Measurements from ENCODE around the gene NXPH2. TPM values are rescaled to one million over a fixed set of nuclear protein-coding genes. Genes with fewer than 3 reads are reported as not detected.

The NXPH2 gene
- not detected for total RNA-seq

GRCh38 chr2:138779781-138780445 is at the start of gene NXPH2:
TSS of gene NXPH2 (minus strand) at chr2:138780390. CDS start at chr2:138780241, 149 bp downstream.
- CTCF ChIA-PET: no interaction called here
- DNase-seq: no peak
- Mint-ChIP-seq H3K4me3 (no peak within 1 kb of the TSS), H3K36me3 (ENCODE audit: low read depth) (peaks cover 2% of the 10 kb centered on the region), H3K27ac (no peak within 1 kb of the TSS), H3K27me3 (peaks cover 49% of the 10 kb centered on the region), H3K4me1 (no peaks in the 10 kb centered on the region), H3K9me3 (no peaks in the 10 kb centered on the region)
- POLR2A ChIA-PET: no interaction called here

- CTCF ChIA-PET: no interaction called here
- no peaks in the 10 kb centered on the region for H3K4me1 Mint-ChIP-seq
- POLR2A ChIA-PET: no interaction called here
- H3K36me3 Mint-ChIP-seq (ENCODE audit: low read depth): no peaks in the 10 kb centered on the region
- H3K9me3 Mint-ChIP-seq: no peaks in the 10 kb centered on the region
- no peak overlapping the region for H3K4me3 Mint-ChIP-seq
- DNase-seq: peak; percentile 12
- H3K27me3 Mint-ChIP-seq: no peaks in the 10 kb centered on the region
- no peak overlapping the region for H3K27ac Mint-ChIP-seq
Measured at GRCh38 chr2:138829326-138829919, 49.2 kb upstream of the NXPH2 start.

GRCh38 chr2:138827426-138828054 is 47.4 kb upstream of the NXPH2 start:
- Mint-ChIP-seq H3K36me3 (ENCODE audit: low read depth) (no peaks in the 10 kb centered on the region), H3K4me3 (no peak overlapping the region), H3K4me1 (no peaks in the 10 kb centered on the region), H3K9me3 (no peaks in the 10 kb centered on the region), H3K27me3 (no peaks in the 10 kb centered on the region), H3K27ac (no peak overlapping the region)
- POLR2A ChIA-PET: interaction anchor here (0.7 kb wide), 1 partner anchor 553 kb away, joined by 4 read pairs; no protein-coding TSS in a partner anchor
- CTCF ChIA-PET: interaction anchor here (0.6 kb wide), 1 partner anchor 452 kb away, joined by 3 read pairs; no protein-coding TSS in a partner anchor
- peak; percentile 45 for DNase-seq

- CTCF ChIA-PET: no interaction called here
- H3K9me3 Mint-ChIP-seq: no peaks in the 10 kb centered on the region
Measured at GRCh38 chr2:138823666-138824065, 43.5 kb upstream of the NXPH2 start.

GRCh38 chr2:138819964-138820363 is 39.8 kb upstream of the NXPH2 start:
- Mint-ChIP-seq H3K9me3 (no peaks in the 10 kb centered on the region), H3K36me3 (ENCODE audit: low read depth) (no peaks in the 10 kb centered on the region), H3K4me1 (no peaks in the 10 kb centered on the region), H3K27me3 (peaks cover 9% of the 10 kb centered on the region), H3K27ac (no peak overlapping the region), H3K4me3 (no peak overlapping the region)
- DNase-seq: no peak
- POLR2A ChIA-PET: no interaction called here
- CTCF ChIA-PET: no interaction called here

More at GRCh38 chr2:138823666-138824065, 43.5 kb upstream of the NXPH2 start:
- no peaks in the 10 kb centered on the region for H3K36me3 Mint-ChIP-seq (ENCODE audit: low read depth)
- H3K27me3 Mint-ChIP-seq: peaks cover 6% of the 10 kb centered on the region
- no peaks in the 10 kb centered on the region for H3K4me1 Mint-ChIP-seq
- no peak overlapping the region for H3K27ac Mint-ChIP-seq
- H3K4me3 Mint-ChIP-seq: no peak overlapping the region
- no peak for DNase-seq
- POLR2A ChIA-PET: no interaction called here

- CTCF ChIA-PET: no interaction called here
- no peaks in the 10 kb centered on the region for H3K4me1 Mint-ChIP-seq
Measured at GRCh38 chr2:138818556-138818955, 38.4 kb upstream of the NXPH2 start.

GRCh38 chr2:138814123-138814898 is 34.1 kb upstream of the NXPH2 start:
- POLR2A ChIA-PET: no interaction called here
- peaks cover 5% of the 10 kb centered on the region for H3K27me3 Mint-ChIP-seq
- H3K4me3 Mint-ChIP-seq: no peak overlapping the region
- no peak for DNase-seq
- CTCF ChIA-PET: no interaction called here
- no peak overlapping the region for H3K27ac Mint-ChIP-seq
- no peaks in the 10 kb centered on the region for H3K9me3 Mint-ChIP-seq
- H3K4me1 Mint-ChIP-seq: no peaks in the 10 kb centered on the region
- no peaks in the 10 kb centered on the region for H3K36me3 Mint-ChIP-seq (ENCODE audit: low read depth)

More at GRCh38 chr2:138818556-138818955, 38.4 kb upstream of the NXPH2 start:
- H3K27me3 Mint-ChIP-seq: peaks cover 9% of the 10 kb centered on the region
- no peak overlapping the region for H3K27ac Mint-ChIP-seq
- H3K9me3 Mint-ChIP-seq: no peaks in the 10 kb centered on the region
- DNase-seq: no peak
- H3K4me3 Mint-ChIP-seq: no peak overlapping the region
- POLR2A ChIA-PET: no interaction called here
- H3K36me3 Mint-ChIP-seq (ENCODE audit: low read depth): no peaks in the 10 kb centered on the region

- Mint-ChIP-seq H3K36me3 (ENCODE audit: low read depth) (no peaks in the 10 kb centered on the region), H3K27ac (no peak overlapping the region), H3K4me1 (no peaks in the 10 kb centered on the region), H3K27me3 (peaks cover 7% of the 10 kb centered on the region), H3K9me3 (no peaks in the 10 kb centered on the region), H3K4me3 (no peak overlapping the region)
- no peak for DNase-seq
- CTCF ChIA-PET: no interaction called here
- POLR2A ChIA-PET: no interaction called here
Measured at GRCh38 chr2:138811431-138811830, 31.2 kb upstream of the NXPH2 start.

GRCh38 chr2:138794724-138795123 is 14.5 kb upstream of the NXPH2 start:
- no peak for DNase-seq
- Mint-ChIP-seq H3K9me3 (peaks cover 2% of the 10 kb centered on the region), H3K27ac (no peak overlapping the region), H3K36me3 (ENCODE audit: low read depth) (no peaks in the 10 kb centered on the region), H3K4me1 (no peaks in the 10 kb centered on the region), H3K4me3 (no peak overlapping the region), H3K27me3 (peaks cover 17% of the 10 kb centered on the region)
- ChIA-PET CTCF (no interaction called here), POLR2A (no interaction called here)

- H3K27ac Mint-ChIP-seq: no peak overlapping the region
- H3K9me3 Mint-ChIP-seq: no peaks in the 10 kb centered on the region
- peak; percentile 8 for DNase-seq
- CTCF ChIA-PET: no interaction called here
- H3K36me3 Mint-ChIP-seq (ENCODE audit: low read depth): no peaks in the 10 kb centered on the region
- no peak overlapping the region for H3K4me3 Mint-ChIP-seq
- H3K4me1 Mint-ChIP-seq: no peaks in the 10 kb centered on the region
- H3K27me3 Mint-ChIP-seq: peaks cover 36% of the 10 kb centered on the region
- POLR2A ChIA-PET: no interaction called here
Measured at GRCh38 chr2:138787053-138787666, 7.0 kb upstream of the NXPH2 start.

- CTCF ChIA-PET: no interaction called here
Measured at GRCh38 chr2:138782383-138782782, 2.2 kb upstream of the NXPH2 start.

GRCh38 chr2:138780908-138781307 is 718 bp upstream of the NXPH2 start:
- Mint-ChIP-seq H3K27me3 (peaks cover 52% of the 10 kb centered on the region), H3K27ac (no peak overlapping the region), H3K9me3 (no peaks in the 10 kb centered on the region), H3K4me1 (no peaks in the 10 kb centered on the region), H3K4me3 (no peak overlapping the region), H3K36me3 (ENCODE audit: low read depth) (peaks cover 2% of the 10 kb centered on the region)
- POLR2A ChIA-PET: no interaction called here
- CTCF ChIA-PET: no interaction called here
- DNase-seq: no peak

More at GRCh38 chr2:138782383-138782782, 2.2 kb upstream of the NXPH2 start:
- no peaks in the 10 kb centered on the region for H3K9me3 Mint-ChIP-seq
- H3K27me3 Mint-ChIP-seq: peaks cover 50% of the 10 kb centered on the region
- no peak overlapping the region for H3K27ac Mint-ChIP-seq
- no peak overlapping the region for H3K4me3 Mint-ChIP-seq
- H3K4me1 Mint-ChIP-seq: no peaks in the 10 kb centered on the region
- no peak for DNase-seq
- peaks cover 2% of the 10 kb centered on the region for H3K36me3 Mint-ChIP-seq (ENCODE audit: low read depth)
- POLR2A ChIA-PET: no interaction called here

GRCh38 chr2:138780446-138780880 is 273 bp upstream of the NXPH2 start:
- peaks cover 2% of the 10 kb centered on the region for H3K36me3 Mint-ChIP-seq (ENCODE audit: low read depth)
- no peaks in the 10 kb centered on the region for H3K9me3 Mint-ChIP-seq
- H3K4me1 Mint-ChIP-seq: no peaks in the 10 kb centered on the region
- peaks cover 53% of the 10 kb centered on the region for H3K27me3 Mint-ChIP-seq
- DNase-seq: no peak
- ChIA-PET POLR2A (no interaction called here), CTCF (no interaction called here)
- H3K27ac Mint-ChIP-seq: no peak overlapping the region
- no peak overlapping the region for H3K4me3 Mint-ChIP-seq

Measured in activated CD4-positive, alpha-beta T cell treated with anti-CD3 and anti-CD28 coated beads, Interleukin-2, amount 10 ng/mL, durations not matched to agents 7 days and 5 days (primary cell).